Measurements from ENCODE around the gene NELFA.
A peak's percentile ranks its signal among the peaks of the same experiment; 100 is the strongest.

Gene NELFA

GRCh38 chr4:1961563-1961962, 47.2 kb downstream of the NELFA start:
- FAIRE-seq = no peak

- no peak for FAIRE-seq
These were observed 47.7 kb downstream of the NELFA start for GRCh38 chr4:1961038-1961437.

DNA sequence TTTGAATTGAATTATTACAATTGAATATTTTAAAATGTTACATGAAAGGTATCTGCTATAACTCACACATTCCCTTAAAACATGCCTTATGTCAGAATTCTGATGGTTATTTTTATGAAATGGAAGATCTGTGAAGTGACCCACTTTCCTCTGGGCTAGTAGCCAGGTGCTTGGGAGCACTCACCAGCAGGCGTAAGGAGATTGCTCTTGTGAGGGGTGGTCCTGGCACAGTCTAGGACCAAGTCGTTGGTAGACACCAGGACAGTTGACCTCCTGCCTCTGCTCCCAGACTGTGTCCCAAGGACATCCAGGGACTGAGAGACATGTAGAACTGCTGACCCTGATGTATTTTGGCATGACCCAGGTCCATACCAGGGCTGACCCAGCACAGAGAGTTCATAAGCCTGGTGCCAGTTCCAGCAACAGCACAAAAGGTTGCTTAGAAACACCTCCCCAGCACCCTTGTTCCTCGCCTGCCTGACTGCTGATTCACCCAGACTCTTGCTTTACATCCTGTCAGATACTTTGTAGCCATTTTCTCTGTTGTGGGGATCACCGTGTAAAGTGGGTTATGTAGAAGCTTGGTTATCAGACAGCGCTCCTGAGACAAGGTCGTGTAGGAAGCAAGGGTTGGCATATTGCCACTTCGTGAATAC, 48.5 kb downstream of the NELFA start:
- FAIRE-seq = no peak

DNA sequence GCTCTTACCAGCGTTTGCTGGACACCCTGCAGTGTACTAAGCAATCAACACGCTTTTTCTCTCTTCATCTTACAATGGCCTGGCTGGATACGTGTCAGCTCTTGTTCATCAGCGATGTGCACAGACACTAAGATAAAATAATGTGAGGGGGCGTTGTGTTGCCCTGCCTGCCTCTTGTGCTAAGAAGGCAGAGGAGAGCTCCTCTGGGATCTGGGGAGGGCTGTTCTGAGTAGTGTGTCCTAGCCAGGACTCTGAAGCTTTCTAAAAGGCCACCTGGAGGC, 49.7 kb downstream of the NELFA start:
- no peak for FAIRE-seq

GRCh38 chr4:1958276-1959103, 50.3 kb downstream of the NELFA start:
- FAIRE-seq = no peak

DNA sequence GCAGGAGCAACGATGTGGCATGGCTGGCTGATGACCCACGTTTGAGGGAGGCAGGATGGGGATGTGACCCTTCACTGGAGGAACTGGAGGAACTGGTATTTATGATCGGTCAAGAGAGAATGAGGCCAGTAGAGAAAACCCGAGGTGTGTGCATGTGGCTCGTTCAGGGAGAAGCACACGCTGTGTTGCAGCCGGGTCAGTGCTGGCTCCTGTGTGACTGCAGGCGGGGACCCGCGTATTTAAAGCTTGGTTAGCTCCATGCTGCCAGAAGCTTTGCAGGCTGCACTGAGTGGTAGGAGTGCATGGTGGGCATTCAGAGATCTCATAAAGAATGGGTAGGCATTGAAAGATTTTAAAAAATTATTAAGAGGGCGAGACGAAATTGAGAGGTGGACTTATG, 52.1 kb downstream of the NELFA start:
- no peak for FAIRE-seq

- no peak for FAIRE-seq
These were observed 55.4 kb downstream of the NELFA start for GRCh38 chr4:1953335-1953734.

GRCh38 chr4:1952719-1953118, 56.1 kb downstream of the NELFA start:
- no peak for FAIRE-seq

DNA sequence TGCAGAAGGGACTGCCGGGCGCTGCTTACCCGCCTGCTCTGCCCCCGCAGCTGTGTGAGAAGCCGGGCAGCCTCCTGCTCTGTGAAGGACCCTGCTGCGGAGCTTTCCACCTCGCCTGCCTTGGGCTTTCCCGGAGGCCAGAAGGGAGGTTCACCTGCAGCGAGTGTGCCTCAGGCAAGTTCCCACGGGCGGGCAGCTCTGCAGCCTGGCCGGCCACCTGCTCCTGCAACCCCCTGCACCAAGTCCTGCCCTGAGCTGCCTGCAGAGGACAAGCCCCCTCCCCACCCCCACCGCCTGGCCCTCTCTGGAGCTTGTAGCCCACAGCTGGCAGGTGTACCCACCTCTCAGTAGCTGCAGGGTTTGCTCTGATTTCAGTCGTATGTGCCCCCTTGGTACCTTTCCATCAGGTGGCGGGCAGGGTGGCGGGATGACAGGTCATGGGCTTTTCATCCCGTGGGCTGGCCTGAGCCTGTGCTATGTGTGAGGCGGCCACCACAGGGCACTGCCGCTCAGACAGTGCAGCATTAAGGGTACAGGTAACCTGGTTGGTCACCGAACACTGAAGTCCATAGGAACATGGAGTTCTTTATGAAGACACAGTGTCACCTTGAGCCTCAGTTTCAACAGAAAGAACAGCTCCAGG, 56.6 kb downstream of the NELFA start:
- no peak for FAIRE-seq

- FAIRE-seq = no peak
These were observed 58.4 kb downstream of the NELFA start for GRCh38 chr4:1950369-1950768.

DNA sequence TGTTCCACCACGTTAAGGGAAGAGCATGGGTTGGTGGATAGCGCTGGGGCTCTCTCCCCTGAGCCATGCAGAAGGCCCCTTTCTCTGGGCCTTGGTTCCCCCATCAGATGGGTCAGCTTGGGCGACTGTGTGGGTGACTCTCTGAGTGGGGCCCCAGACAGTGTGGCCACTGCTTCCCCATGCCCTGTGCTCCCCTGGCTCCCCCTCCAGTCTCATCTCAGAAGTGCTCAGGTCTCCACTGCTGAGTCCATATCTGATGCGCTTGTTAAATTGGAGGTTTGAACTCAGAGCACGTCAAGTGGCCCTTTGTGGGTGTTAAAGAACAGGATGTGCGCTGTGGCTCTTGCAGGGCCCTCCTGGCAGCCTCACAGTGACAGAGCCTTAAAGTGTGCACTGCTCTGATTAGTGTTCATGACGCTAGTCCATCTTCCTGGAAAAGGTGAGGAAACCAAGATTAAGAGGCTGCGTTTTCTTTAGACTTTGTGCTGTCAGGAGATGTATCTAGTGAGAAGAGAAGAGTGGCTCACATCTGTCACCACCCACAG, 59.8 kb downstream of the NELFA start:
- no peak for FAIRE-seq

GRCh38 chr4:1948232-1948631, 60.5 kb downstream of the NELFA start:
- FAIRE-seq = no peak

DNA sequence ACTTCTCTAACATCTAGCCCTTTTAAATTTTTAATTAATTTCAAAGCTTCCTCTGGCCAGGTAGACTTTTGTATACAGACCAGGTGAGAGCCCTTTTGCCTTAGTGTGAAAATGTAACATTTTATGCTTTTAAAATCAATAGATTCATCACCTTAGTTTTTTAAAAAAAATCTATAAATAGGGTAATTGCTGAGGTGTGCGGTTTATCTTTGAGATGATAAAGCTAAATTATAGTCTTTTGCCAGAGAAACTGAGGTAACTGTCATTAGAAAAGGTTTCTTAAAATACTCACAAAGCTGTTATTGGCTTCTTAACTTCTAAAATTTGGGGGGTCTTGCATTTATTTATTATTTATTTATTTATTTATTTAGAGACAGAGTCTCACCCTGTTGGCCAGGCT, 62.9 kb downstream of the NELFA start:
- no peak for FAIRE-seq

DNA sequence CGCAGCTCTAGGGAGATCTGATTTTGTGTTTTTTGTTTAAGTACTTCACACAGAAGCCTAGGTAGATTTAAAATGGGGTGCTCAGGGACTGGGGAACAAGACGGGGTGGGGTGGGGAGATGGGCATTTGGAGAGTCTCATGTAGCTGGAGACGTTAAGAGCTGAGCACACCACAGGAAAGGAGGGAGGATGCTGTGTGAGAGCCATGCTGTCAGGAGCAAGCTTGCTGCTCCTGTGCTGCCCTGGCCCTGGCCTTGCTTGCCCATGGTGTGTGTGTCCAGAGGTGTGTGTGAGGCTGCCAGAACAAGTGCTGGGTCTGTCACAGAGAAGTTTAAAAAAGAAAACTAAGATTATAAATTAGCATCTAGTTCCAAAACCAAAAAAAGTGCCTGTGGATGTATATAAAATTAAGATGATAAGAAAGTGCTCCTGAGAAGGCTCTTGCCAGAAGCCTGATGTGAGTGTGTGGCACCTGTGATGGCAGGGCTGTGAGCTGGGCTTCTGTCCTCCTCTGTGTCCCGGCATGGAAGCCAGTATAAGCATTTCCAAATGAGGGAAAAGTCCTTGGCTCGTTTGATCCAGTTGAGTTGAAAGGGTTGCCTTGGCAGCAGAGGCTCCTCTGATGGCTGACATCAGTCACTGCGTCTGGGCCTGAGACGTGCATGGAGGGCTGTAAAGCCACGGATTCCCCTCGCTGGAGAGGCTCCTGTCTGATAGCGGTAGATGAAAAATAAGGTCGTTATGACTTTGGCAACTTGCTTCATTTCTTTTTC, 63.5 kb downstream of the NELFA start:
- FAIRE-seq = no peak

DNA sequence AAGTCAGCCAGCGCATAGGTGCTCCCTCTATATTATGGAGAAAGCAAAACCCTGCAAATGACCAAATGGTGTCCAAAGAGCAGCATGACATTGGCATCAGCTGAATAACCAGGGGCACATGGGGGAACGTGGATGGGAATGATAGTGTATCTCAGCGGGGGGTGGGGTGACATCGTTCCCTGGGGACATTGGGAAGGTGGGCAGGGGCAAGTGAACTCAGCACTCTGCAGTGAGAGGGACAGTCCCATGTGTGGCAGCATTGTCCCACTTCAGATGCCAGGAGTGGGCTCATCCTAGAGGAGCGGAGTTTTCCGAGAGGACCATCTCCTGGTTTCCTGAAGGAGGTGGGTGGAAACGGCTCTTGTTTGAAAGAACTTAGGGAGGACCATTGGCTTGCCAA, 64.8 kb downstream of the NELFA start:
- FAIRE-seq = no peak

DNA sequence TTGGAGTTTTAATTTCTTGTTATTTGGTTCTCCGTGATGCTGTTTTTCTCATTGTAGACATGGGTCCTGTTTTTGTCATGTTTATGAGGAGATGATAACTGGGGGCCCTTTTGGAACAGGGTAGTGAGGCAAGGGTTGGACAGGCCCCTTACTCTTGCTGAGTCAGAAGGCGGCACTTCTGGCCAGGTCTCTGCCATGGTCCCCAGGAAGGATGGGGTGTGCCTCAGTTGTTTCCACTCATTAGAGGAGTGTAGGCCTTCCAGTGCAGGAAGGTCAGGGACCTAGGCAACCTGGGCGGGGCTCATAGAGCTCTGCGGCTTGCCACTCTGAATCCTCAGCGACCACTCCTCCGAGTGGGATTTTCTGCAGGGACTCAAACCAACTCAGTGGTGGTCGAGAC, 68.2 kb downstream of the NELFA start:
- no peak for FAIRE-seq

- no peak for FAIRE-seq
These were observed 68.9 kb downstream of the NELFA start for GRCh38 chr4:1939664-1940509.

DNA sequence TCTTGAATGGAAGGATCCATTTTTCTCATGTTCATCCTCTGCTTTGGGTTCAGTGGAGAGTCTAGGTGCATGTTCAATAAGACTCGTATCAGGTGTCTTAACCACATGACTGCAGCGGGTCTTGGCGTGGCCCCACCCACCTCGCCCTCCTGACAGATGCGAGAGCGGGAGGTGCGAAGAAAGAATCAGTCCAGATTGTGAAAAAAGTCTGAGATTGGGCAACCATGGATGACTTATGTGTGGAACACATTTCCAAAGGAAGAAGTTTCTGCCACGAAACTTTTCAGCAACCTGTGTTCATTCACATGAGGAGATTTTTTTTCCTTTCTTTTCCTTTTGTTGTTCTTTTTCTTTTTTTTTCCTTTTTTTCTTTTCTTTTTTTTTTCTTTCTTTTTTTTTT, 70.7 kb downstream of the NELFA start:
- FAIRE-seq = peak; percentile 53

- no peak for FAIRE-seq
These were observed 71.2 kb downstream of the NELFA start for GRCh38 chr4:1937550-1937949.

DNA sequence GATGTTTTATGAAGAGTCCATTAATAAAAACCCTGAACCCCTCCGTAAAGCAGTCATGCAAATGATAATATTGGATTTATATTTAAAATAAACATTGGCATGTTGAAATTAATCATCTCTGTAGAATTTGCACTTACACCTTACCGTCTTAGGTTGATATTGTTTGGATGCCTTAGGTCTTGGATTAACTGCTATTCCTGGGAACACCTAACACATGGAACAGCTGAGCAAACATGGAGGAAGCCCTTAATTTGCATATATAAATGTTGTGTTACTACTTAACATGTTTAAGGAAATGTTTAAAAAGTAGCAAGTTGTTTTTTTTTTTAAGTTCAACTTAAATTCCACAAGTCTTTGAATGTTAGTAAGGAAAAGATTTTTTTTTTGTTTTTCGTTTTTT, 75.1 kb downstream of the NELFA start:
- FAIRE-seq = peak; percentile 31

GRCh38 chr4:1932736-1933135, 76.0 kb downstream of the NELFA start:
- no peak for FAIRE-seq
